ENCODE measurements around the gene SNX8.
A peak's percentile ranks its signal among the peaks of the same experiment; 100 is the strongest.

SNX8 gene

DNA sequence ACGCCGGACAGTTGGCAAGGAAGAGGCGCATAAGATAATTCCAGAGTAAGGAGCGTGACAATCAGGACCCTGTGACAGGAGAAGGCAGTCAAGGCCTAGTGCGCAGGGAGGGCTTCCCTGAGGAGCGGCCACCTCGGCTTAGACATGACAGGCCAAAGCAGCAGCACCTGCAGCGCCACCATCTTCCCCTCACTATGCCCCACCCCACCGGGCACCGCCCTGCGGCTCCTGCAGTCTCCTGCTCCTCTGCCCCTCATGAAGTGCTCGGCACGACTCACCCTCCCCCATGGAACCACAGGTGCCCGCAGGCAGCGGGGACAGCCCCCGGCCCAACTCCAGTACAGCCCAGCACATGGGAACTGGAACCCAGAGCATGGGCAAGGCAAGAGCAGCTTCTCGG is 93.3 kb downstream of the SNX8 start:
- no peak for DNase-seq (ENCODE audit: low spot score)

DNA sequence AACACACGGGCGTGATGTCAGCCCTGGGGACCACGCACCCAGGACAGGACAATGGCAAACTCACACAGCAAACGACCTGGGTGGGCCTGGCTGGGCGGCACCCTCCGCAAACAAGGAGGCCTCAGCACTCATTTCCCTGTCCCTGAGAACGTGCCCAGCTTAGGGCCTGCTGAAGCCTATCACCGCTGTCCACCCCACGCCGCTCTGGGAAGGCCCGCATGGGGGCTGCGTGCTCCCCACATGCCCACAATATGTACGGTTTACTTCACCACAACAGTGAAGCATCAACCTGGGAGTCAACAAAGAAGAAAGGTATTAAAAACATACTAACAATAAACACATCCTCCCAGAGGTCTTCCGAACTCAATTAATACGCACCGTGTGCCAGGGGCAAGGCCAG is 93.7 kb downstream of the SNX8 start:
- DNase-seq (ENCODE audit: low spot score) = no peak

- no peak for DNase-seq (ENCODE audit: low spot score)
Observed at GRCh38 chr7:2220030-2220429, 94.2 kb downstream of the SNX8 start.

DNA sequence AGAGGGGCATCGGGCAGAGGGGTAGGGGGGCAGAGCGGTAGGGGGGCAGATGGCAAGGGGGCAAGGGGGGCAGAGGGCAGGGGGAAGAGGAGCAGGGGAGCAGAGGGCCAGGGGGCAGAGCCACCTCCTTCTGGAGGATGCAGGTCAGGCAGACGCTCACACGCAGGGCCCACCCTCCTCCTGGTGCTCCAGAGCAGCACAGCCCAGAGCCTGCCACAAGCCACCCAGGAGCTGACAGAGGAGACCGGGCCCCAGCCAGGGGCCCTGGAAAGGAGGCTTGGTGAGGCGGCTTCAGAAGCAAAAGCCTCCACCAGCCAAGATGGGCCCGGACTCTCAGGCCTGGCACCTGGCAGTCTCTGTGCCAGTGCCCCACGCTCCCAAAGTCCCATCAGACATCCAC is 94.6 kb downstream of the SNX8 start:
- no peak for DNase-seq (ENCODE audit: low spot score)

- no peak for DNase-seq (ENCODE audit: low spot score)
Observed at GRCh38 chr7:2219136-2219535, 95.1 kb downstream of the SNX8 start.

DNA sequence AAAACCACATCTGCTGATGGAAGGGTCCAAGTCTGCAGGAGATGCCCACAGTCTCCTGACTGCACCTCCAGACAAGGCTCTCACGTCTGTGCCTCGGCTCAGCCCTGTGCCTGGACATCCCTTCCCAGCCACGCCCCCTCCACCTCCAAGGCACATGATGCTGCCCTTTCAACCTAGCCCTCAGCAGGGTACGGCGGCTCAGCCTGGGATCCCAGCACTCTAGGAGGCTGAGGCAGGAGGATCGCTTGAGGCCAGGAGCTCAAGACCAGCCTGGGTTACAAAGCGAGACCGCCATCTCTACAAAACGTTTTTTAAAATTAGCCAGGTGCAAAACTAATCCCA is 95.8 kb downstream of the SNX8 start:
- no peak for DNase-seq (ENCODE audit: low spot score)

DNA sequence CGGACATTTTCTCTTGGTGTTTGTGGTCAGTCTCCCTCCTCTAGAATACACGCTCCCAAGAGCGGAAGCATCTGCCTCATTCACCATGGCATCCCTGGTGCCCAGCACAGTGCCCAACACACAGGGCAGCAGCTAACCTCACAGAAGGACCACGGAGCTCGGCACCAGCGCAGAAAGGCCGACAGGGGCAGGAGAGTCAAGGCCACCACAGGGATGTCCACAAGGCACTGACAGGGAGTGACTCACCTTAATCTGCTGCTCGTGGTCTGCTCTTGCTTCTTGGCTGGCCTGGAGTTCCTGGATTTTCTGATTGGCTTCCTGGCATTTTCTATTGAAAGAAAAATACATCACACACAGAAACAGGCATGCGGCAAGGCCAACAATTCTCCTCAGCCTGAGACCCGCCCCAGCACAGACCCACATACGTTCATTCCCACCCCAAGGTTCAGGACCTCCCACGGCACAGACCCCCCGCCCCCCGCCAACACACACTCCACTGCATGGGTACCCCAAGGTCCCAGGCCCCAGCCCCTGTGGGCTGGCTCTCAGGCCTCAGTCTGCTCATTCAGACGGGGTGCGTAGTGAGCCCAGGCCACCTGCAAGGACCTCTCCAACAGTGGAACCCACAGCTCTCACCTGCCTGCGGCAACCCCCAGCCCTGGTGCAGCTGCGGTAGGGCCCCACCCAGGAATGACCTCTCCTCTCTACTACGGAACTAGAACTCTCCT is 96.4 kb downstream of the SNX8 start:
- DNase-seq (ENCODE audit: low spot score) = peak; percentile 56

DNA sequence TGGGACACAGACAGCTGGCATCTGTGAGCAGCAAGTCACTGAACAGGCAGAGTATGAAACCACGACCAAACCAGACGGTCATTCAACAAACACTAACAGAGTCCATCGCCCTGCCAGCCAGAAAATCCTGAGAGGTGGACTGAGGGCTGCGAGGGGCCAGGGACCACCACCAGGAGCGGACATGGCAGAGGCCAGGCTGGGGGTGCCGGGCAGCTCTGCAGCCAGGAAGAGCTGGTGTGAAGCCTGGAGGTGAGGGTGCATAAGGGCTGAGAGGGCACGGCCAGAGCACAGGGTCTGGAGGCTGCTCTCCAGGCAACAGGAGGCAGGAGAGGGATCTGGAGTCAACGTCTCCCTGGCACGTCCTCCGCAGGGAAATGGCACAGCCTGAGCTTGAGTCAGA is 97.0 kb downstream of the SNX8 start:
- DNase-seq (ENCODE audit: low spot score) = no peak

GRCh38 chr7:2215851-2216250 is 98.4 kb downstream of the SNX8 start:
- DNase-seq (ENCODE audit: low spot score) = no peak

DNA sequence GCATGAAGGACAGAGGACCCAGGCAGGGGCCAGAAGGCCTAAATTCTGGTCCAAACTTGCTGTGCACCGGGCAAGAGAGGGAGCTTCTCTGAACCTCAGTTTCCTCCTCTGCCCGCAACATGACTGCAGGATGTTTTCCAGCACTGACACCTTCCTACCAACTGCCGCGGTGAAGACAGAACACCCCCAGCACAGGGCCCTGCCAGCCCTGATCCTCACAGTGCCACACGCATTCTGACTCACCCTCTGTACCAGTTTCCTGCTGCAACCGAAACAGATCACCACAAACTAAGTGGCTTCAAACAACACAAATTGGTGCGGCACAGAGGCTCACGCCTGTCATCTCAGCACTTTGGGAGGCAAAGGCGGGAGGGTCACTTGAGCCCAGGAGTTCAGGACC is 99.6 kb downstream of the SNX8 start:
- DNase-seq (ENCODE audit: low spot score) = no peak

DNA sequence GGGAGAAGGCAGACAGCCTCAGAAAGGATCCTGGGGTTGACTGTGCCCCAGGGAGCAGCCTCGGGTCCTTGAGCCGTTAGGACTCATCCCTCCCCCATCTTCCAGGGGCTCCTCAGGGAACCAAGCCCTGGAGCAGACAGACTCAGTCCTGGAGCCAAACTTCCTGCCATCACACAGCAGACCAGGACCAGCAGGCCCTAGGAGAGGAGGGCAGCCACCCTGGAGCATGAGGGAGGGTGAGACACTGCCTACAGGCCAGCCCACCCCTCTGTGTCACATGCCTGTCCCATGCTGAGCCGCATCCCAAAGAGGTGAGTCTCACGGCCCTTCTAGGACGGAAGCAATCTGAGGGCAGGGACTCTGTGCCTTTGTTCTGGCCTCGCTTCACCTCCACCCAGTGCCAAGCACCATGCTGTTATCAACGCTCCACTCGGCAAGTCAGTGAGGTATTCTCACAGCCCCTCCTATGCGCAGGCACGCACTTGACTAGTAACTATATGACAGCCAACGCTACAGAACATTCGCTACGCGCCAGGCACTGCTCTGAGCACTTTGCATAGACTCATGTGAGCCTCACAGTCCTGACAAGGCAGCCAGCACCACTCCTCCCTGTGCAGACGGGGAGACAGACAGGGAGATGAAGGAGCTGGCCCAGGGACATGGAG is 100.6 kb downstream of the SNX8 start:
- no peak for DNase-seq (ENCODE audit: low spot score)

DNA sequence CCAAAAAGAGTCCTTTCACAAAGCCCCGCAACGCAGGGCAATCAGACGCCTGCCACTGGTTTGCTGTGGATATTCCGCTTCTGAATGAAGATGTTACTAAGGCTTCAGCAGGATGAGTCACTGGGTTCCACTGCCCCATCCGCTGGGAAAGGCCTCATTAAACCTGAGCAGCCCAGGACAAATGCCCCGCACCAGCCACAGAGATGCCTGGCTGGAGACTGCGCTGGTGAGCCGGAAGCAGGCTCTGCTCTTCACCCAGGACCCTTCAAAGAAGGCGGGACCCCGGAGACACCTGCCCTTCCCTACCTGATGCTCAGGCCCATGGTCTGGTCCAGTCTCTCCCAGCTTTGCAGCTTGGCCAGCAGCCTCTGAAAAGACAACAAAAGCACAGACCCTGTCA is 101.3 kb downstream of the SNX8 start:
- no peak for DNase-seq (ENCODE audit: low spot score)

- no peak for DNase-seq (ENCODE audit: low spot score)
Observed at GRCh38 chr7:2211926-2212325, 102.3 kb downstream of the SNX8 start.

GRCh38 chr7:2211259-2211880 is 102.9 kb downstream of the SNX8 start:
- DNase-seq (ENCODE audit: low spot score) = no peak

DNA sequence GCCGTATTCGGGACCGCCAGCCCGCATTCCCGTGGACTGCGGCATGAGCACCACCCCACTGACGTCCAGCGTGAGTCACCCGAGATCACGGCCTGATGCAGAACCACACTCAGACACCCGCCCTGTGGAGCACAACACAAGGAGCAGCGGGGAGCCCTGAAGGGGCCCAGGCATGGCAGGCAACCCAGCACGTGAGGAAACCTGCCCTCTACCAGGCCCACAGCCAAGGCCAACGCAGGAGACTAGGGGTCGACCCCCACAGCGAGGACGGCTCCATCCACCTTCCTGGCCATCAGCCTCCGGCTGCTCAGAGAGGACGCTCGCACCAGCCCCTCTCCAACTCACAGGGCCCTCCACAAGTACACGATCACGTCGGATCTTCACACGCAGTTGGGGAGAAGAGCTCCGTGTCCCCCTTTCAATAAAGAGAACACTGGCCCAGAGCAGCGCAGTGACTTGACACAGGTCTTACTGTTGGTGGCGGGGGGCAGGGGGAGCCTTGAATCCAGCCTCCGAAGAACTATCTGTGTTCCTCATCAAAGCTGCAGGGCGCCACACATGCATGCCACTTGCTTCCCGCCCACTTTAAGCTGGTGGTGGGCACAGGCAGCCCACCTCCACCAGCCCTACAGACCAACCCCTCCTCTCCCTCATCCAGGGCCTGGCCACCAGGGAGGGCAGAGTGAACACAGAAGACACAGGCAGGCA is 103.5 kb downstream of the SNX8 start:
- no peak for DNase-seq (ENCODE audit: low spot score)

DNA sequence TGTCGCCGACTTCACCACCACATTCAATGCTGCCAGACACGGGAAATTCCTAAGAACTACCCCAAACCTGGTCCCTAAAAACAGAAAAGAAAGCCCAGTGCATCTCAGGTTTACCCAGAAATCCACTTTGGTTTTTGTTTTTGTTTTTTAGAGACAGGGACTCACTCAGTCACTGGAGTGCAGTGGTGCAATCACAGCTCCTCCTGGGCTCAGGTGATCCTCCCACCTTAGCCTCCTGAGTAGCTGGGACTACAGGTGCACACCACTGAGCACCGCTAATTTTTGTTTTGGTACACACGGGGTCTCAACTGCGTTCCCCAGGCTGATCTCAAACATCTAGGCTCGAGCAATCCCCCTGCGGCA is 104.3 kb downstream of the SNX8 start:
- DNase-seq (ENCODE audit: low spot score) = no peak

DNA sequence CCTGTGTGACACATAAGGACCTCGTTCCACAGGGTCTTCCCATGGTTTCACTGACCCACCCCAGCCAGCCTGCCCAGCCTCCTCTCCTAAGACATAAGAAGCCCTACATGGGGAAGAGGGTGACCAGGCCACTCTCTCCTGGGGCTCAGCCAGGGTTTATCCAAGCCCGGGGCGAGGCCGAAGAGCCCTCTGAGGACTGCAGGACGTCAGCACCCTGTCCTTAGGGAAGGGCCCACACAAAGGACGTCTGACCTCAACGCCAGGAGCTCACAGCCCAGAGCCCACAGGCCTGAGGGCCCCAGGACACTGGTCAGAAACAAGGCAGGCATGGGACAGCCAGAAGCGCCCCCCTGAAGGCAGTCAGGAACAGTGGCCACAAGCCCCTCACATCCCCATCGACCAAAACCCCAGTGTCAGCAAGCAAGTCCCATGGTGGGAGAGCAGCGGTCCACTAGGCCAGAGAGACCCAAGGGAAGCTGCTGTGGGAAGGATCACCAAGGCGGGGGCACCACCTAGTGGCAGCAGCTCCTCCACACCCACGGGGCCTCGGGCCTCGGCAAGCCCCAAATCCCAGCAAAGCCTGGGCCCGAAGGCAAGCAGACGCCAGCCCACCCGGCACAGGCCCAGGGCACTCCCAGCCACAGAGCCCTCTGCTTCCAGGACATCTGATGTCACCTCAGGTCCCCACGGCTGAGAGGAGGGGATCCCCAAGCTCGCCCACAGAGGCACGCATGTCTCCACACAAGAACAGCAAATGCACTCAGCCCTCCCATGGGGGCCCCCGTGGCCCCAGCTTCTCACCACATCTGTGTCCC is 104.9 kb downstream of the SNX8 start:
- DNase-seq (ENCODE audit: low spot score) = peak; percentile 90

GRCh38 chr7:2208712-2209111 is 105.5 kb downstream of the SNX8 start:
- DNase-seq (ENCODE audit: low spot score) = no peak

DNA sequence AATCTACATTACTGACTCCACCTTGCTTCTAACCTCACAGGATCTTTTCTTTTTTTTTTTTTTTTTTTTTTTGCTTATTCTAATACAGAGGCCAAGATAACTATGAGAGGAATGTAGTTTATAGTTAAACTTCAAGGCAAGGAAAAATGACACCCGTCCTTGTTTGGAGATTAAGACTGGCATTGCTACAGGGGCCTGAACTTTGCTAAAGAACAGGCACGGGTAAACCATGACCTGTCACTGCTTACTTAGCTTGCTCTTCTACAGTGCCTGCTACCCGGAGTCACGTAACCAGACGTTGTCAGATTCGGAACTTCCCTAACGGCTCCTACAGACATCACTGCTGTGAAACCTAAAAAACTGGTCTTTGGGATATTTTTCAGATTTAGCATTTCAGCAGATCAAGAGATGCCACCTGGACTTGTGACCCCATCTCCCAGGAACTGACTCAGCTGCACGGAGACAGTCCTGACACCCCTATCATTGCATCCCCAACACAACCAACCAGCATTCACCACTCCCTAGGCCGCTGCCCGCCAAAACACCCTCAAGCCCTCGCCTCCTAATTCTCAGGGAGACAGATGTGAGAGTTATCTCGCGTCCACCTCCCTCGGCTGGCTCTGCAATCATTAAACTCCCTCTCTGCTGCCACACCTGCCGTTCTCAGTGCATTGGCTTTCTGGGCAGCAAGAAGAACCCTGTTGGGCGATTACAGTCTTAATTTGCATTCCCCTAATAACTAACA is 109.0 kb downstream of the SNX8 start:
- DNase-seq (ENCODE audit: low spot score) = no peak

DNA sequence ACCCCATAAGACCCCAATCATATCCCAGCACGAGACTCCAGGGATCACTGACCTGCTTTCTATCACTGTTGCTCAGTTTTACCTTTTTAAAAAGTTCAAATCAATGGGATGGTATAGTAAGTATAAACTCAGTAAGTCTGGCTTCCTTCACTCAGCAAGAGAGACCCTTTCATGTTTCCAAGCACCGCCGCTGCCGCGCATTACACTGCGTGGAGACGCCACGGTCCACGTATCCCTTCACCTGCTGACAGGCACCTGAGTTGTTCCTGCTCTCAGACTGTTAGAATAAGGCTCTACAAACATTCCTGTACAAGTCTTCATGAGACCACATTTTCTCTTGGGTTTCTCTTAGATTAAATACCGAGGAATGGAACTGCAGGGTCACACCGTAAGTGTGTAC is 109.8 kb downstream of the SNX8 start:
- no peak for DNase-seq (ENCODE audit: low spot score)

GRCh38 chr7:2203766-2204300 is 110.4 kb downstream of the SNX8 start:
- no peak for DNase-seq (ENCODE audit: low spot score)
